ENCODE results near the gene SNRNP70.

Gene SNRNP70

GRCh38 chr19:49061445-49061844 is 23.8 kb upstream of the SNRNP70 start:
- no peak for DNase-seq (ENCODE audit: low spot score)
- TF ChIP-seq, protein P1, sequence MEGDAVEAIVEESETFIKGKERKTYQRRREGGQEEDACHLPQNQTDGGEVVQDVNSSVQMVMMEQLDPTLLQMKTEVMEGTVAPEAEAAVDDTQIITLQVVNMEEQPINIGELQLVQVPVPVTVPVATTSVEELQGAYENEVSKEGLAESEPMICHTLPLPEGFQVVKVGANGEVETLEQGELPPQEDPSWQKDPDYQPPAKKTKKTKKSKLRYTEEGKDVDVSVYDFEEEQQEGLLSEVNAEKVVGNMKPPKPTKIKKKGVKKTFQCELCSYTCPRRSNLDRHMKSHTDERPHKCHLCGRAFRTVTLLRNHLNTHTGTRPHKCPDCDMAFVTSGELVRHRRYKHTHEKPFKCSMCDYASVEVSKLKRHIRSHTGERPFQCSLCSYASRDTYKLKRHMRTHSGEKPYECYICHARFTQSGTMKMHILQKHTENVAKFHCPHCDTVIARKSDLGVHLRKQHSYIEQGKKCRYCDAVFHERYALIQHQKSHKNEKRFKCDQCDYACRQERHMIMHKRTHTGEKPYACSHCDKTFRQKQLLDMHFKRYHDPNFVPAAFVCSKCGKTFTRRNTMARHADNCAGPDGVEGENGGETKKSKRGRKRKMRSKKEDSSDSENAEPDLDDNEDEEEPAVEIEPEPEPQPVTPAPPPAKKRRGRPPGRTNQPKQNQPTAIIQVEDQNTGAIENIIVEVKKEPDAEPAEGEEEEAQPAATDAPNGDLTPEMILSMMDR (conservative IDR thresholded peaks at IDR 0.05; ENCODE audit: low read depth), result no peak
- ChIA-PET CTCF (no interaction called here), POLR2A (ENCODE audit: low non-redundant PET) (no interaction called here)
- peak overlapping the region; percentile 96 for H3K27ac ChIP-seq

- ChIA-PET CTCF (interaction anchor here (0.5 to 0.6 kb wide), 2 partner anchors 64 to 100 kb away, joined by 3 to 4 read pairs; no protein-coding TSS in a partner anchor), POLR2A (ENCODE audit: low non-redundant PET) (interaction anchor here (1.4 kb wide), 1 partner anchor 71 kb away, joined by 3 read pairs; the partner anchor contains the start of genes GYS1 and RUVBL2)
- peak; percentile 80 for DNase-seq (ENCODE audit: low spot score)
- peak overlapping the region; percentile 96 for H3K27ac ChIP-seq
- TF ChIP-seq, protein P1 (conservative IDR thresholded peaks at IDR 0.05; ENCODE audit: low read depth), result no peak
Observed at GRCh38 chr19:49064029-49064629, 21.1 kb upstream of the SNRNP70 start.

DNA sequence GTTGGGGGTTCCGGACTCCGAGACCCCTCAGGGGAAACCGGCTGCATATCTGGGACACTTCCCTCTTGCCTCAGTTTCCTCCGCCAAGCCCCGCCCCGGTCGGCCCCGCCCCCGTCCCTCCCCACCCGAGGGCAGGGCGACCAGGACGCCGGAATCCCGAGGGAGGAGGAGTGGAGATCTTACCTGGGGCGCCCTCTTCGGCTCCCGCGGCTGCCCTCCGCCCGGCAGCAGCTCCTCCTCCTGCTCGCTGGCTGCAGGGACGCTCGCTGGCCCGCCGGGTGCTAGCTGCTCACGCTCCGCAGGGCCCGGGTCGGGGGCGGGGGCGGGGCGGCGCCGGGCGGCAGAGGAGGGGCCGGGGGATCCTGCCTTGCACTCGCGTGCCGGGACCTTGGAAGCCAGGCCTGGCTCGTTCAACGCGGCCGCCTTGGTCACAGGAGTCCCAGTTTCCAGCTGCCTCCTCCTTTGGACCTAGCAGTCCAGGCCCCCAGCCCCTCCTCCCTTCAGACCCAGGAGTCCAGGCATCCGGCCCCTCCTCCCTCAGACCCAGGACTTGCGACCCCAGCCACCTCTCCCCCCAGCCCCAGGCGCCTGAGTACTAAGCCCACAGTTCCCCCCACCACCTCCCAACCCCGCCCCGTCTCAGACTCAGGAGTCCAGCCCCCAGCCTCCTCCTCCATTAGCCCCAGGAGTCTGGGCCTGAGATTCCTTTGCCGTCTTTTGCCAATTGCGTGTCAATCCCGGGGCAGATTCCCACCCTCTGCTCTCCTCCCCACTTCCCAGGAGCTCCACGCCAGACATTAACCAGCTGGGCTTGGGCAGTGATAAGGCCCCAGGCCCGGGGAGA is 20.3 kb upstream of the SNRNP70 start, which contains the start of gene NTF4:
TSS of gene NTF4 (minus strand) at position 51 of the 844 bp plus-strand sequence. CDS start 2,821 bp downstream, outside the sequence.
- CTCF ChIA-PET, result interaction anchor here (0.8 to 1.1 kb wide), 2 partner anchors 9 to 41 kb away, joined by 3 read pairs; no protein-coding TSS in a partner anchor

GRCh38 chr19:49065905-49066512 is 19.2 kb upstream of the SNRNP70 start:
- TF ChIP-seq, protein P1 (conservative IDR thresholded peaks at IDR 0.05; ENCODE audit: low read depth), result no peak
- ChIA-PET CTCF (interaction anchor here (0.5 to 1.1 kb wide), 2 partner anchors 8 to 271 kb away, joined by 3 to 5 read pairs; no protein-coding TSS in a partner anchor), POLR2A (ENCODE audit: low non-redundant PET) (interaction anchor here (0.7 kb wide), 2 partner anchors 10 to 190 kb away, joined by 3 to 4 read pairs; no protein-coding TSS in a partner anchor)
- DNase-seq (ENCODE audit: low spot score), result no peak
- peak overlapping the region; percentile 96 for H3K27ac ChIP-seq

More for the DNA sequence above, 20.3 kb upstream of the SNRNP70 start, which contains the start of gene NTF4:
- POLR2A ChIA-PET (ENCODE audit: low non-redundant PET), result interaction anchor here (0.7 to 1.4 kb wide), 2 partner anchors 9 to 72 kb away, joined by 3 read pairs; partner anchors contain the start of genes GYS1 and RUVBL2
- DNase-seq (ENCODE audit: low spot score), result peak; percentile 75
- TF ChIP-seq, protein P1 (conservative IDR thresholded peaks at IDR 0.05; ENCODE audit: low read depth), result 0 out of 2 replicates have a peak, but pooled peaks have one; percentile 12
- peak within 1 kb of the TSS; percentile 96 for H3K27ac ChIP-seq

- no peak for DNase-seq (ENCODE audit: low spot score)
- POLR2A ChIA-PET (ENCODE audit: low non-redundant PET), result interaction anchor here (0.6 to 0.7 kb wide), 2 partner anchors 100 to 1127 kb away, joined by 3 to 5 read pairs; no protein-coding TSS in a partner anchor
- no peak overlapping the region for H3K27ac ChIP-seq
- CTCF ChIA-PET, result no interaction called here
- TF ChIP-seq, protein P1 (conservative IDR thresholded peaks at IDR 0.05; ENCODE audit: low read depth), result no peak
Observed at GRCh38 chr19:49067554-49067953, 17.7 kb upstream of the SNRNP70 start.
